ENCODE measurements around the gene DZANK1.
"Not testable (repeated sequence)": the region's sequence is repeated elsewhere in the genome, so short reads cannot be mapped to it uniquely, and the experiment has no call there.

DNA sequence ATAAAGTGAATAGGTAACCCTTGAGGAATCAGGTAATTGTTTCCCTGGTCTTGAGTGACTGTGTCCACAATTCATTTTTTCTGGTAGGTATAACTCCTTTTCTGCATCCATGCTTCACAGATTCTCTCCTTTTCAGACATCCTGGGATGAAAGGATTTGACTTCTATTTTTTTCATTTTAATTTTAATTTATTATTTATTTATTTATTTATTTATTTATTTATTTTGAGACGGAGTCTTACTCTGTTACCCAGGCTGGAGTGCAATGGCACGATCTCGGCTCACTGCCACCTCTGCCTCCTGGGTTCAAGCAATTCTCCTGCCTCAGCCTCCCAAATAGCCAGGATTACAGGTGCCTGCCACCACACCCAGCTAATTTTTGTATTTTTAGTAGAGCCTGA is 117.1 kb downstream of the DZANK1 start:
- TF ChIP-seq CTCF, POLR2A (IDR thresholded peaks at IDR 0.05): not testable (repeated sequence)
